GM10248 (cell line): ENCODE results near the gene HADHB.

Experiments
- CTCF ChIA-PET: fragments of 300-600 bp; sonication (Branson Sonifier 250); formaldehyde crosslinking; extraction: SDS; loops from one replicate; lab custom pipeline; 2021; ENCODE audit warnings: antibody characterized with exemption; lab: Yijun Ruan, JAX
- POLR2A ChIA-PET: fragments of 350-650 bp; sonication (Branson Sonifier 250); formaldehyde crosslinking; extraction: SDS; loops from one replicate; lab custom pipeline; 2020; ENCODE audit warnings: antibody characterized with exemption; lab: Yijun Ruan, JAX
- DNase-seq: peaks from one replicate; pipeline ENCODE4 v3.0.0; 2012; ENCODE audit errors: extremely low spot score
- CTCF ChIP-seq: IDR thresholded peaks from 2 replicates; pipeline ENCODE4 v1.5.1; 2012; ENCODE audit warnings: mild to moderate bottlenecking, low read depth; ENCODE audit errors: extremely low read depth, missing control alignments, control extremely low read depth

Gene HADHB

GRCh38 chr2:26244309-26245230 is at the start of gene HADHB, which contains the start of gene HADHA:
HADHB (plus strand) TSS chr2:26244939; CDS start chr2:26254255, 9,316 bp downstream.
HADHA (minus strand) TSS chr2:26244632; CDS start chr2:26244596, 36 bp downstream.
- POLR2A ChIA-PET, result interaction anchor here (0.7 to 1.0 kb wide), 2 partner anchors 15 to 71 kb away, joined by 3 to 6 read pairs; partner anchors contain the start of gene GAREM2
- peak; percentile 90 for DNase-seq
- peak; percentile 23 for TF ChIP-seq CTCF
- CTCF ChIA-PET, result interaction anchor here (0.9 to 3.5 kb wide), 9 partner anchors 9 to 254 kb away, joined by 3 to 16 read pairs (median 3); no protein-coding TSS in a partner anchor

GRCh38 chr2:26195040-26195984 is 49.4 kb upstream of the HADHB start:
- TF ChIP-seq CTCF, result no peak
- no peak for DNase-seq
- CTCF ChIA-PET, result interaction anchor here (1.4 to 4.0 kb wide), 3 partner anchors 10 to 107 kb away, joined by 3 to 21 read pairs (median 4); no protein-coding TSS in a partner anchor
- POLR2A ChIA-PET, result no interaction called here

- ChIA-PET POLR2A (no interaction called here), CTCF (no interaction called here)
- no peak for TF ChIP-seq CTCF
- peak; percentile 46 for DNase-seq
These were observed 47.9 kb upstream of the HADHB start for GRCh38 chr2:26196683-26197418.

GRCh38 chr2:26197516-26197915 is 47.2 kb upstream of the HADHB start:
- no peak for DNase-seq
- POLR2A ChIA-PET, result no interaction called here
- CTCF ChIA-PET, result interaction anchor here (1.8 kb wide), 1 partner anchor 12 kb away, joined by 6 read pairs; no protein-coding TSS in a partner anchor
- TF ChIP-seq CTCF, result no peak

- ChIA-PET CTCF (interaction anchor here (0.8 kb wide), 1 partner anchor 14 kb away, joined by 4 read pairs; no protein-coding TSS in a partner anchor), POLR2A (no interaction called here)
- no peak for TF ChIP-seq CTCF
- no peak for DNase-seq
These were observed 41.7 kb upstream of the HADHB start for GRCh38 chr2:26202981-26203490.
